ENCODE results near the gene NDUFS8. TPM values are rescaled to one million over a fixed set of nuclear protein-coding genes. Genes with fewer than 3 reads are reported as not detected.

Gene NDUFS8
- total and polyA plus RNA-seq, 2 of the 4 experiments (the other 2 are of a cell fraction): 85.9 to 131 TPM

- CTCF ChIA-PET: no interaction called here
- DNase-seq: no peak
Measured at GRCh38 chr11:68016161-68016903, 14.1 kb upstream of the NDUFS8 start.

More at GRCh38 chr11:68016161-68016903, 14.1 kb upstream of the NDUFS8 start:
- no peak overlapping the region for H3K27ac ChIP-seq (ENCODE audit: insufficient read depth, low read length)
- in situ Hi-C loops (cut with MboI; ENCODE audit: low sequenced_read_pairs) (no loop called here), dilution Hi-C loops (cut with HindIII; ENCODE audit: low sequenced_read_pairs, unreplicated experiment) (no loop called here), intact Hi-C loops (cut with micrococcal nuclease) (no loop called here)
- H2BK5ac ChIP-seq (ENCODE audit: low read depth, low read length, poor library complexity, severe bottlenecking): no peak overlapping the region
- no peak overlapping the region for H3K9ac ChIP-seq (ENCODE audit: low read depth, low read length)
- H3K36me3 ChIP-seq (ENCODE audit: control insufficient read depth, insufficient read depth, low read length): no peaks in the 10 kb centered on the region; the same call in 1 of the 2 replicates
- ATAC-seq (ENCODE audit: low read depth): no peak
- H3K14ac ChIP-seq (replicated peaks; ENCODE audit: low read depth, low read length): no peak overlapping the region
- 92% methylated on average over 2 of the region's 13 CpGs; no CpG with 5 or more reads in 1 of the 2 experiments for WGBS, 2 experiments (ENCODE audit: extremely low coverage in 2 of 2, insufficient read length in 1 of 2)
- H4K5ac ChIP-seq (ENCODE audit: low read depth, low read length): no peak overlapping the region
- no peak overlapping the region; a peak in 1 of 4 replicates for H4K8ac ChIP-seq (ENCODE audit: low read depth in 2 of 2, low read length in 2 of 2)
- peaks cover 28% of the 10 kb centered on the region for H3K9me1 ChIP-seq (ENCODE audit: insufficient read depth, low read length)
- H2BK15ac ChIP-seq (ENCODE audit: low read depth, low read length): no peak overlapping the region
- H4K91ac ChIP-seq (ENCODE audit: insufficient read depth, low read depth, low read length): peak overlapping the region; percentile 22; the same call in 1 of the 2 replicates
- H2AK9ac ChIP-seq (replicated peaks; ENCODE audit: low read depth, low read length, poor library complexity): peak overlapping the region; percentile 82
- no TSS peak for BruUV-seq (replicated peaks)
- no peaks in the 10 kb centered on the region for H3K27me3 ChIP-seq (ENCODE audit: control insufficient read depth, insufficient read depth, low read length)
- no peak overlapping the region for H2BK120ac ChIP-seq (ENCODE audit: low read depth, low read length)
- no peak overlapping the region for H3K4me3 ChIP-seq (ENCODE audit: insufficient read depth, low read depth, low read length)
- TF ChIP-seq RCOR1 (IDR thresholded peaks at IDR 0.05; ENCODE audit: insufficient replicate concordance, low read length) (no peak), MXI1 (IDR thresholded peaks at IDR 0.05; ENCODE audit: borderline replicate concordance, low read depth, low read length) (no peak)
- peak overlapping the region; percentile 57 for H2AFZ ChIP-seq (replicated peaks; ENCODE audit: low read length, poor library complexity)
- peaks cover 18 to 34% of the 10 kb centered on the region in 2 experiments; a peak in 3 of 4 replicates for H3K79me1 ChIP-seq (ENCODE audit: low read depth in 1 of 2, low read length in 2 of 2)
- no peak overlapping the region for H3K56ac ChIP-seq (ENCODE audit: extremely low read depth, insufficient read depth, low read length)
- no peaks in the 10 kb centered on the region for H4K20me1 ChIP-seq (ENCODE audit: insufficient read depth, low read length)
- H3K23ac ChIP-seq (ENCODE audit: low read depth, low read length): no peak overlapping the region
- POLR2A ChIA-PET (ENCODE audit: unreplicated experiment): no interaction called here
- no peak overlapping the region; the same call in 1 of the 2 replicates for H2AK5ac ChIP-seq (ENCODE audit: low read depth, low read length)
- H3K4me2 ChIP-seq (ENCODE audit: low read depth, low read length): no peak overlapping the region
- peaks cover 39% of the 10 kb centered on the region for H3K4me1 ChIP-seq (ENCODE audit: control insufficient read depth, insufficient read depth, low read length)
- no peak overlapping the region for H3K4ac ChIP-seq (ENCODE audit: low read depth, low read length)
- no peak overlapping the region; the same call in 1 of the 2 replicates for H2BK20ac ChIP-seq (ENCODE audit: low read depth, low read length)
- H3K9me3 ChIP-seq (ENCODE audit: control insufficient read depth, insufficient read depth, low read length): no peaks in the 10 kb centered on the region
- H3K18ac ChIP-seq (ENCODE audit: low read depth, low read length): no peak overlapping the region
